HCT116 (cell line): Measurements from ENCODE around the gene DDX24. TPM values are rescaled to one million over a fixed set of nuclear protein-coding genes. Genes with fewer than 3 reads are reported as not detected.
A peak's percentile ranks its signal among the peaks of the same experiment; 100 is the strongest.

Experiments used
- ATAC-seq: fragments of 200-7000 bp; cut with Tn5 transposase; 2 replicates; pipeline ENCODE4 v1.9.1; 2020; ENCODE audit warnings: mild to moderate bottlenecking, moderate library complexity
- BruUV-seq: library from RNA; stranded (reverse); fragments of 400-500 nt; replicated peaks from 2 replicates; lab custom pipeline; 2021; lab: Mats Ljungman, UMichigan
- CTCF ChIA-PET: fragments of 300-600 bp; sonication (Branson Sonifier 250); formaldehyde crosslinking; loops from one replicate; lab custom pipeline; 2021; ENCODE audit warnings: antibody characterized with exemption; lab: Charles Lee
- POLR2A ChIA-PET: fragments of 300-600, 350-600 bp; sonication (Branson Sonifier 250); formaldehyde crosslinking; loops from one replicate; lab custom pipeline; 2021; ENCODE audit warnings: antibody characterized with exemption; lab: Charles Lee
- RAD21 ChIA-PET, 2 experiments: fragments of 300-600 bp; sonication (Branson Sonifier 250); formaldehyde crosslinking; loops; one replicate each; lab custom pipeline; 2023; ENCODE audit warnings: low total read pairs in 2 of 2; ENCODE audit not compliant: uncharacterized antibody in 2 of 2, unreplicated experiment in 2 of 2, low non-redundant PET in 1 of 2; lab: Charles Lee
- DNase-seq: peaks from one replicate; pipeline ENCODE4 v3.0.0-alpha.2; 2010; ENCODE audit warnings: low read depth, low spot score
- H2AFZ ChIP-seq: fragments of 200-600 bp; shearing (Covaris generic), sonication (generic); 2 replicates; pipeline ENCODE4 v1.6.1; 2017; ENCODE audit warnings: low read depth, mixed run types, mixed read lengths, antibody characterized with exemption, low read length; ENCODE audit not compliant: poor library complexity, severe bottlenecking
- H3K27ac ChIP-seq: 2 replicates; pipeline ENCODE4 v1.5.1; 2012; ENCODE audit warnings: low read depth, low read length
- H3K27me3 ChIP-seq: fragments of 200-600 bp; sonication (generic); 2 replicates; pipeline ENCODE4 v1.6.1; 2016; ENCODE audit warnings: mixed run types, low read length, mixed read lengths; ENCODE audit not compliant: insufficient read depth
- H3K36me3 ChIP-seq, 2 experiments: fragments of 200-500 bp in 1 of 2; fragments of 200-600 bp in 1 of 2; sonication (Bioruptor generic) in 1 of 2; sonication (generic) in 1 of 2; 2 replicates each; pipeline versions ENCODE4 v1.5.1 to v1.6.1; 2014 to 2016; ENCODE audit warnings: low read length in 2 of 2, inconsistent platforms in 1 of 2, mixed read lengths in 1 of 2, mixed run types in 1 of 2; ENCODE audit not compliant: insufficient read depth in 2 of 2, control insufficient read depth in 1 of 2
- H3K4me1 ChIP-seq, 2 experiments: fragments of 200-600 bp in 1 of 2; sonication (generic) in 1 of 2; 2 replicates each; pipeline versions ENCODE4 v1.5.1 to v1.6.1; 2012 to 2017; ENCODE audit warnings: low read length in 2 of 2, inconsistent platforms in 1 of 2, mild to moderate bottlenecking in 1 of 2, mixed read lengths in 1 of 2, mixed run types in 1 of 2, moderate library complexity in 1 of 2; ENCODE audit not compliant: insufficient read depth in 2 of 2, control insufficient read depth in 1 of 2
- H3K4me2 ChIP-seq: fragments of 200-600 bp; sonication (generic); 2 replicates; pipeline ENCODE4 v1.6.1; 2017; ENCODE audit warnings: mixed run types, low read length, mixed read lengths
- H3K4me3 ChIP-seq, 2 experiments: fragments of 200-600 bp in 1 of 2; sonication (generic) in 1 of 2; replicated peaks in 1 of 2; 2 replicates each; pipeline ENCODE4 v1.5.1; 2011 to 2016; ENCODE audit warnings: low read length in 2 of 2, control low read depth in 1 of 2, low read depth in 1 of 2, mild to moderate bottlenecking in 1 of 2, mixed read lengths in 1 of 2, mixed run types in 1 of 2
- H3K79me2 ChIP-seq: fragments of 200-600 bp; sonication (generic); 2 replicates; pipeline ENCODE4 v1.6.1; 2017; ENCODE audit warnings: mild to moderate bottlenecking, mixed run types, low read length, moderate library complexity, mixed read lengths; ENCODE audit not compliant: insufficient read depth
- H3K9ac ChIP-seq: fragments of 200-600 bp; sonication (generic); 2 replicates; pipeline ENCODE4 v1.6.1; 2016; ENCODE audit warnings: low read length, mixed read lengths
- H3K9me2 ChIP-seq: fragments of 200-600 bp; sonication (generic), shearing (Covaris generic); 2 replicates; pipeline ENCODE4 v1.6.1; 2017; ENCODE audit warnings: mixed run types, mild to moderate bottlenecking, moderate library complexity; ENCODE audit not compliant: insufficient read depth
- H3K9me3 ChIP-seq, 2 experiments: fragments of 200-500 bp in 1 of 2; fragments of 200-600 bp in 1 of 2; sonication (Bioruptor generic) in 1 of 2; sonication (generic) in 1 of 2; 2 replicates each; pipeline ENCODE4 v1.6.1; 2014 to 2017; ENCODE audit warnings: low read length in 2 of 2, mixed read lengths in 2 of 2, inconsistent platforms in 1 of 2, low read depth in 1 of 2, mild to moderate bottlenecking in 1 of 2, mixed run types in 1 of 2, moderate library complexity in 1 of 2; ENCODE audit not compliant: control insufficient read depth in 1 of 2, insufficient read depth in 1 of 2
- H4K20me1 ChIP-seq: fragments of 200-600 bp; sonication (generic), shearing (Covaris generic); 2 replicates; pipeline ENCODE4 v1.6.1; 2017; ENCODE audit warnings: mixed run types, mild to moderate bottlenecking, moderate library complexity; ENCODE audit not compliant: insufficient read depth
- CEBPB ChIP-seq: IDR thresholded peaks from 2 replicates; pipeline ENCODE4 v1.6.1; 2012; ENCODE audit warnings: low read depth
- ELF1 ChIP-seq: IDR thresholded peaks from 2 replicates; pipeline ENCODE4 v1.6.1; 2012; ENCODE audit warnings: low read depth, borderline replicate concordance
- EZH2 ChIP-seq: fragments of 200-600 bp; sonication (generic); IDR thresholded peaks from 2 replicates; pipeline ENCODE4 v1.6.1; 2017; ENCODE audit warnings: antibody characterized with exemption, mixed run types
- FOSL1 ChIP-seq: IDR thresholded peaks from 2 replicates; pipeline ENCODE4 v1.6.1; 2012; ENCODE audit warnings: low read depth
- JUND ChIP-seq: IDR thresholded peaks from 2 replicates; pipeline ENCODE4 v1.6.1; 2012
- MAX ChIP-seq: IDR thresholded peaks from 2 replicates; pipeline ENCODE4 v1.6.1; 2012
- POLR2A ChIP-seq: IDR thresholded peaks from 2 replicates; pipeline ENCODE4 v1.7.0; 2011; ENCODE audit warnings: borderline replicate concordance; ENCODE audit not compliant: insufficient read depth, insufficient read length; ENCODE audit errors: extremely low read depth
- POLR2AphosphoS5 ChIP-seq: IDR thresholded peaks from 2 replicates; pipeline ENCODE4 v1.6.1; 2011; ENCODE audit warnings: mild to moderate bottlenecking, low read depth, low read length, moderate library complexity
- RAD21 ChIP-seq: IDR thresholded peaks from 2 replicates; pipeline ENCODE4 v1.6.1; 2012; ENCODE audit warnings: low read depth, mild to moderate bottlenecking
- TCF7L2 ChIP-seq: IDR thresholded peaks from 2 replicates; pipeline ENCODE4 v1.7.0; 2011; ENCODE audit warnings: borderline replicate concordance, inconsistent platforms; ENCODE audit not compliant: insufficient read depth, insufficient read length; ENCODE audit errors: extremely low read depth
- YY1 ChIP-seq: IDR thresholded peaks from 2 replicates; pipeline ENCODE4 v1.6.1; 2011; ENCODE audit warnings: low read length, low read depth, moderate library complexity, mild to moderate bottlenecking; ENCODE audit not compliant: insufficient replicate concordance; ENCODE audit errors: extremely low read depth
- ZFX ChIP-seq: fragments of 450-650 bp; IDR thresholded peaks from 2 replicates; pipeline ENCODE4 v1.6.1; 2017
- intact Hi-C: fragments of 100-400 bp; cut with micrococcal nuclease; formaldehyde crosslinking; loops from 2 replicates; pipeline ENCODE4 v1.10.0; 2022
- total RNA-seq: library from RNA; stranded (reverse); gene quantifications from one replicate; pipeline ENCODE4 v1.2.1, GENCODE V29; 2021; ENCODE audit not compliant: unreplicated experiment
- TF ChIP-seq, protein P1 (sequence below), 3 experiments: fragments of 200-600 bp in 1 of 3; sonication (generic) in 1 of 3; IDR thresholded peaks in 2 of 3; conservative IDR thresholded peaks in 1 of 3; 2 replicates each; pipeline ENCODE4 v1.5.1; 2012 to 2017; ENCODE audit warnings: low read depth in 2 of 3, low read length in 2 of 3, antibody characterized with exemption in 1 of 3, borderline replicate concordance in 1 of 3, control low read depth in 1 of 3, mild to moderate bottlenecking in 1 of 3, mixed read lengths in 1 of 3, mixed run types in 1 of 3, moderate library complexity in 1 of 3; ENCODE audit not compliant: insufficient read depth in 1 of 3
- TF ChIP-seq, protein P2 (sequence below): IDR thresholded peaks from 2 replicates; pipeline ENCODE4 v1.6.1; 2011; ENCODE audit warnings: mild to moderate bottlenecking, low read length, moderate library complexity; ENCODE audit not compliant: insufficient replicate concordance; ENCODE audit errors: extremely low read depth

The DDX24 gene
- total RNA-seq, 1 experiment from 2014 or later, result 169 TPM

DNA sequence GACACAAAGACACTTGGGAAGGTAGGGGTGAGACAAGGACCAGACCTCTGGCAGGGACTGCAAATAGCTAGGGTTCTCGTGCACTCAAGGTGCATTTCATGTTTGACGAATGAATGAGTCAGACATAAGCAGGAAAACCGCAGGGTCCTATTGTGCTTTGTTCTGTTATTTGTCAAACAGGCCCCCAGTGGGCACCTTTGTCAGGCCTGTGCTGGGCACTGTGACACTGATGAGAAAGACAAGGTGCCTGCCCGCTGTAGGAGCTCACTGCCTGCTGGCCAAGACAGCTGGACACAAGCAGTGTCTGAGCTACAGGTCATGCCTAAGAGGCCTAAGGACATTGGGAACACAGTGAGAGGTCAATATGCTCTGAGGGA, 52.6 kb downstream of the DDX24 start:
- POLR2A ChIA-PET, result interaction anchor here (1.5 kb wide), 1 partner anchor 89 kb away, joined by 5 read pairs; no protein-coding TSS in a partner anchor
- Histone ChIP-seq H4K20me1 (no peaks in the 10 kb centered on the region), H3K4me2 (peak overlapping the region; percentile 93), H2AFZ (no peak overlapping the region), H3K9ac (peak overlapping the region; percentile 75), H3K4me3 (peak overlapping the region in 1 of 2 experiments; percentile 66; a peak in 2 of 4 replicates), H3K27me3 (no peaks in the 10 kb centered on the region), H3K36me3 (no peaks in the 10 kb centered on the region), H3K27ac (peak overlapping the region; percentile 11; the same call in 1 of the 2 replicates), H3K4me1 (peaks cover 29 to 55% of the 10 kb centered on the region in 2 experiments), H3K9me3 (no peaks in the 10 kb centered on the region), H3K79me2 (no peaks in the 10 kb centered on the region; the same call in 1 of the 2 replicates), H3K9me2 (no peaks in the 10 kb centered on the region)
- TF ChIP-seq RAD21 (no peak), CEBPB (no peak), ZFX (no peak), POLR2A (no peak), TCF7L2 (peak; percentile 38), JUND (no peak), FOSL1 (no peak), EZH2 (no peak), ELF1 (no peak), YY1 (no peak), MAX (no peak), POLR2AphosphoS5 (peak; percentile 44; the same call in 1 of the 2 replicates)
- TF ChIP-seq, protein P1, sequence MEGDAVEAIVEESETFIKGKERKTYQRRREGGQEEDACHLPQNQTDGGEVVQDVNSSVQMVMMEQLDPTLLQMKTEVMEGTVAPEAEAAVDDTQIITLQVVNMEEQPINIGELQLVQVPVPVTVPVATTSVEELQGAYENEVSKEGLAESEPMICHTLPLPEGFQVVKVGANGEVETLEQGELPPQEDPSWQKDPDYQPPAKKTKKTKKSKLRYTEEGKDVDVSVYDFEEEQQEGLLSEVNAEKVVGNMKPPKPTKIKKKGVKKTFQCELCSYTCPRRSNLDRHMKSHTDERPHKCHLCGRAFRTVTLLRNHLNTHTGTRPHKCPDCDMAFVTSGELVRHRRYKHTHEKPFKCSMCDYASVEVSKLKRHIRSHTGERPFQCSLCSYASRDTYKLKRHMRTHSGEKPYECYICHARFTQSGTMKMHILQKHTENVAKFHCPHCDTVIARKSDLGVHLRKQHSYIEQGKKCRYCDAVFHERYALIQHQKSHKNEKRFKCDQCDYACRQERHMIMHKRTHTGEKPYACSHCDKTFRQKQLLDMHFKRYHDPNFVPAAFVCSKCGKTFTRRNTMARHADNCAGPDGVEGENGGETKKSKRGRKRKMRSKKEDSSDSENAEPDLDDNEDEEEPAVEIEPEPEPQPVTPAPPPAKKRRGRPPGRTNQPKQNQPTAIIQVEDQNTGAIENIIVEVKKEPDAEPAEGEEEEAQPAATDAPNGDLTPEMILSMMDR (IDR thresholded peaks at IDR 0.05 in 2 of 3, conservative IDR thresholded peaks at IDR 0.05 in 1 of 3; ENCODE audit: borderline replicate concordance in 1 of 3, insufficient read depth in 1 of 3, low read depth in 2 of 3, low read length in 2 of 3), result 0 out of 6 replicates have a peak, but pooled peaks of 1 of the 3 experiments have one; percentile 4
- TF ChIP-seq, protein P2, sequence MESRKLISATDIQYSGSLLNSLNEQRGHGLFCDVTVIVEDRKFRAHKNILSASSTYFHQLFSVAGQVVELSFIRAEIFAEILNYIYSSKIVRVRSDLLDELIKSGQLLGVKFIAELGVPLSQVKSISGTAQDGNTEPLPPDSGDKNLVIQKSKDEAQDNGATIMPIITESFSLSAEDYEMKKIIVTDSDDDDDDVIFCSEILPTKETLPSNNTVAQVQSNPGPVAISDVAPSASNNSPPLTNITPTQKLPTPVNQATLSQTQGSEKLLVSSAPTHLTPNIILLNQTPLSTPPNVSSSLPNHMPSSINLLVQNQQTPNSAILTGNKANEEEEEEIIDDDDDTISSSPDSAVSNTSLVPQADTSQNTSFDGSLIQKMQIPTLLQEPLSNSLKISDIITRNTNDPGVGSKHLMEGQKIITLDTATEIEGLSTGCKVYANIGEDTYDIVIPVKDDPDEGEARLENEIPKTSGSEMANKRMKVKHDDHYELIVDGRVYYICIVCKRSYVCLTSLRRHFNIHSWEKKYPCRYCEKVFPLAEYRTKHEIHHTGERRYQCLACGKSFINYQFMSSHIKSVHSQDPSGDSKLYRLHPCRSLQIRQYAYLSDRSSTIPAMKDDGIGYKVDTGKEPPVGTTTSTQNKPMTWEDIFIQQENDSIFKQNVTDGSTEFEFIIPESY, result peak; percentile 33
- RAD21 ChIA-PET, result interaction anchor here (0.9 to 1.8 kb wide), 6 partner anchors 8 to 108 kb away, joined by 3 to 6 read pairs (median 4); no protein-coding TSS in a partner anchor
- intact Hi-C loops, result no loop called here
- CTCF ChIA-PET, result interaction anchor here (0.9 to 2.8 kb wide), 9 partner anchors 8 to 108 kb away, joined by 3 to 22 read pairs (median 3); no protein-coding TSS in a partner anchor
- TSS peak; percentile 47 for BruUV-seq
- DNase-seq (peak; percentile 88), ATAC-seq (peak; percentile 64)
